Right lobe of liver (tissue), 6 donors: ENCODE results near the gene RIOK1. TPM values are rescaled to one million over a fixed set of nuclear protein-coding genes. Genes with fewer than 3 reads are reported as not detected.

Experiments used
- ATAC-seq, 4 donors: fragments of 200-7000 bp; cut with Tn5 transposase; one replicate each; pipeline ENCODE4 v1.9.1; 2020; ENCODE audit warnings: mild to moderate bottlenecking in 4 of 4, moderate library complexity in 4 of 4
- DNase-seq, 3 donors: peaks; one replicate each; pipeline ENCODE4 v3.0.0-alpha.2; 2020
- H3K27ac ChIP-seq, 3 donors: fragments of 200-600 bp; one replicate each; pipeline ENCODE4 v1.8.0; 2022
- H3K27me3 ChIP-seq, 2 donors: fragments of 200-600 bp; one replicate each; pipeline ENCODE4 v1.8.0; 2022
- H3K36me3 ChIP-seq, 4 donors: fragments of 200-600 bp; sonication (generic) in 1 of 4; one replicate each; pipeline versions ENCODE4 v1.5.1 to v1.8.0; 2017 to 2022; ENCODE audit warnings: control low read depth in 1 of 4
- H3K4me1 ChIP-seq, 4 donors: fragments of 200-600 bp; sonication (generic) in 1 of 4; one replicate each; pipeline versions ENCODE4 v1.5.1 to v1.8.0; 2017 to 2022; ENCODE audit warnings: control low read depth in 1 of 4
- H3K4me3 ChIP-seq, 3 donors: fragments of 200-600 bp; one replicate each; pipeline ENCODE4 v1.8.0; 2022
- H3K9me3 ChIP-seq, 4 donors: fragments of 200-600 bp; sonication (generic) in 1 of 4; one replicate each; pipeline versions ENCODE4 v1.5.1 to v1.8.0; 2017 to 2022; ENCODE audit warnings: control low read depth in 1 of 4
- POLR2A ChIP-seq: fragments of 450-650 bp; IDR thresholded peaks from one replicate; pipeline ENCODE4 v1.6.1; 2017; ENCODE audit warnings: antibody characterized with exemption, mild to moderate bottlenecking
- WGBS: methylation state at CpG from one replicate; pipeline ENCODE4 v1.1.6; 2018; ENCODE audit warnings: low coverage, low lambda C conversion rate; ENCODE audit not compliant: insufficient coverage; ENCODE audit errors: missing lambda C conversion rate; 5-methylcytosine and 5-hydroxymethylcytosine counted together
- intact Hi-C, 2 donors: fragments of 100-400 bp; cut with DNase I; formaldehyde crosslinking; loops; one replicate each; pipeline versions ENCODE4 v1.11.2 to v1.14.1; 2022
- total RNA-seq, 6 experiments: library from RNA; depleted of rRNA in 2 of 6; stranded (reverse); fragments of >200 nt in 2 of 6; fragmentation: NEBNext Ultra II Directional in 3 of 6; extraction: Animal tissue kit (Norgen Biotek cat#: 25700) in 3 of 6; gene quantifications; one replicate each; pipeline versions ENCODE4 v1.1.0 to v1.2.4, GENCODE V29; 2016 to 2023
- TF ChIP-seq, protein P1 (sequence below), 4 donors: fragments of 200-600 bp in 3 of 4; fragments of 450-650 bp in 1 of 4; IDR thresholded peaks; one replicate each; pipeline versions ENCODE4 v1.5.1 to v1.8.0; 2016 to 2022; ENCODE audit warnings: antibody characterized with exemption in 4 of 4, mild to moderate bottlenecking in 2 of 4
- donor health status: DM: no; HTN: yes; CAD: no.
- donor health status: DM: no; HTN: no; CAD: no.
- donor health status: DM: no; HTN: no; CAD: no.
- donor health status: DM: no; HTN: yes; CAD: no.
- donor health status: DM: no; HTN: yes; CAD: no.

The RIOK1 gene
- total RNA-seq, 6 experiments from 2014 or later = 4.6 to 7.9 (median 6.7) TPM

DNA sequence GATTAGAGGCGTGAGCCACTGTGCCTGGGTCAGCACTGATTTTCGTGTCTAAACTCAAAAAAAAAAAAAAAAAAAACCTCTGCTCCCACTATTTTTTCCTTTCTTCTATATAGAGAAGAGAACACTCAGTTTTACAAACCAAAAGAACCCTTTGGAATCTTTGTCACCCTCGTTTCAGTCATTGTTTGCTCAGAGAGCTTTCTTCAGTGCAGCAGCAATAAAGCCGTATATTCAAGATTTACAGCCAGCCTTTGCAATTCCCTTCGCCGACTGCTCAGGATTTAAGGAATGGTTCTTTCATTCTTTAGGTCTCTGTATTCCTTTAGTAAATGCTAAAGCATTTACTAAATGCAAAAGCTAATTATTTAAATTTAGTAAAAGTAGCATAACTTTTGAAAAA, 20.1 kb downstream of the RIOK1 start:
- WGBS = 84% methylated on average over 6 of the region's 6 CpGs
- no peak for ATAC-seq
- Histone ChIP-seq H3K4me3 (no peak overlapping the region), H3K27ac (no peak overlapping the region), H3K36me3 (peaks cover 0 to 69% (median 27%) of the 10 kb centered on the region in 4 donors), H3K9me3 (no peaks in the 10 kb centered on the region), H3K4me1 (peaks cover 0 to 3% (median 1%) of the 10 kb centered on the region in 4 donors), H3K27me3 (no peaks in the 10 kb centered on the region)
- no peak for DNase-seq
- TF ChIP-seq, protein P1, sequence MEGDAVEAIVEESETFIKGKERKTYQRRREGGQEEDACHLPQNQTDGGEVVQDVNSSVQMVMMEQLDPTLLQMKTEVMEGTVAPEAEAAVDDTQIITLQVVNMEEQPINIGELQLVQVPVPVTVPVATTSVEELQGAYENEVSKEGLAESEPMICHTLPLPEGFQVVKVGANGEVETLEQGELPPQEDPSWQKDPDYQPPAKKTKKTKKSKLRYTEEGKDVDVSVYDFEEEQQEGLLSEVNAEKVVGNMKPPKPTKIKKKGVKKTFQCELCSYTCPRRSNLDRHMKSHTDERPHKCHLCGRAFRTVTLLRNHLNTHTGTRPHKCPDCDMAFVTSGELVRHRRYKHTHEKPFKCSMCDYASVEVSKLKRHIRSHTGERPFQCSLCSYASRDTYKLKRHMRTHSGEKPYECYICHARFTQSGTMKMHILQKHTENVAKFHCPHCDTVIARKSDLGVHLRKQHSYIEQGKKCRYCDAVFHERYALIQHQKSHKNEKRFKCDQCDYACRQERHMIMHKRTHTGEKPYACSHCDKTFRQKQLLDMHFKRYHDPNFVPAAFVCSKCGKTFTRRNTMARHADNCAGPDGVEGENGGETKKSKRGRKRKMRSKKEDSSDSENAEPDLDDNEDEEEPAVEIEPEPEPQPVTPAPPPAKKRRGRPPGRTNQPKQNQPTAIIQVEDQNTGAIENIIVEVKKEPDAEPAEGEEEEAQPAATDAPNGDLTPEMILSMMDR (IDR thresholded peaks at IDR 0.05) = no peak
- no peak for TF ChIP-seq POLR2A
- intact Hi-C loops = no loop called here

DNA sequence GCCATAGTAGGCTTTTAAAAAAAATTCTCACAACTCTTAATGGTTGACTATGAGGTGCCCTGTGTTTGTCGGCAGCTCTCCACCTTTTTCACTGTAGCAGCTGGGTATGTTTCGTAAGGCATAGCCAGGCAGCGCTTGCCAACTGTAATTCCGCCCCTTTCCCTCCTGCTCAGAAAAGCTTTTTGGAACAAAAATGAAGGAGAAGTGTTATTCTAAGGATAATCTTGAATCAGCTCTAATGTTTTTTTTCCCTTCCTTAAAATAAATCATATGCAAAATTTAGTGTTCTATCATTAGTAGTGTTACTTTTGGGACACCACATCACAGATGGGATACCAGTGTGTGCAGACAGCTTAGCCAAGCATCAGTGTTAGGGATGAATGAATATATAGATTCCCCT, 21.2 kb downstream of the RIOK1 start:
- WGBS = 86% methylated on average over 4 of the region's 4 CpGs
- intact Hi-C loops = no loop called here
- H3K27me3 ChIP-seq = no peaks in the 10 kb centered on the region
- no peaks in the 10 kb centered on the region for H3K9me3 ChIP-seq
- ATAC-seq = no peak
- no peak for DNase-seq
- H3K27ac ChIP-seq = no peak overlapping the region
- no peaks in the 10 kb centered on the region for H3K4me1 ChIP-seq
- peaks cover 0 to 69% (median 29%) of the 10 kb centered on the region in 4 donors for H3K36me3 ChIP-seq
- H3K4me3 ChIP-seq = no peak overlapping the region
- TF ChIP-seq POLR2A = no peak
- TF ChIP-seq, protein P1 (IDR thresholded peaks at IDR 0.05) = no peak

DNA sequence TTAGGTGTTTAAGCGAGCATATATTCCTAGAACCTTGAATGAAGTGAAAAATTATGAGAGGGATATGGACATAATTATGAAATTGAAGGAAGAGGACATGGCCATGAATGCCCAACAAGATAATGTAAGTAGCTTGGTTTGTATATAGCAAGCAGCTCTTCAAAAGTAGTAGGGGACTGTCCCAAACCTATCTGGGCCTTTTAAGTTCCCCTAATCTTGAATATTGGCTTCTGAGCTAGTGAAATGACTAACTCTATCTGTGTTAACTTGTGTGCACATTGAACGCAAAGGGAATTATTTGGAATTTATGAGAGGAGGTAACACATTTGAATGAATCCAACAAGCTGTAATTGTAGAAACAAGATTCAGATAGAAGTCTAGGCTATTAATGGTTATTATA, 21.7 kb downstream of the RIOK1 start:
- Histone ChIP-seq H3K9me3 (no peaks in the 10 kb centered on the region), H3K27me3 (no peaks in the 10 kb centered on the region), H3K36me3 (peaks cover 0 to 67% (median 28%) of the 10 kb centered on the region in 4 donors), H3K27ac (no peak overlapping the region), H3K4me3 (no peak overlapping the region), H3K4me1 (no peaks in the 10 kb centered on the region)
- TF ChIP-seq, protein P1 (IDR thresholded peaks at IDR 0.05) = no peak
- no peak for TF ChIP-seq POLR2A
- DNase-seq (no peak), ATAC-seq (no peak)
- 91% methylated on average over 2 of the region's 2 CpGs for WGBS
- intact Hi-C loops = no loop called here

DNA sequence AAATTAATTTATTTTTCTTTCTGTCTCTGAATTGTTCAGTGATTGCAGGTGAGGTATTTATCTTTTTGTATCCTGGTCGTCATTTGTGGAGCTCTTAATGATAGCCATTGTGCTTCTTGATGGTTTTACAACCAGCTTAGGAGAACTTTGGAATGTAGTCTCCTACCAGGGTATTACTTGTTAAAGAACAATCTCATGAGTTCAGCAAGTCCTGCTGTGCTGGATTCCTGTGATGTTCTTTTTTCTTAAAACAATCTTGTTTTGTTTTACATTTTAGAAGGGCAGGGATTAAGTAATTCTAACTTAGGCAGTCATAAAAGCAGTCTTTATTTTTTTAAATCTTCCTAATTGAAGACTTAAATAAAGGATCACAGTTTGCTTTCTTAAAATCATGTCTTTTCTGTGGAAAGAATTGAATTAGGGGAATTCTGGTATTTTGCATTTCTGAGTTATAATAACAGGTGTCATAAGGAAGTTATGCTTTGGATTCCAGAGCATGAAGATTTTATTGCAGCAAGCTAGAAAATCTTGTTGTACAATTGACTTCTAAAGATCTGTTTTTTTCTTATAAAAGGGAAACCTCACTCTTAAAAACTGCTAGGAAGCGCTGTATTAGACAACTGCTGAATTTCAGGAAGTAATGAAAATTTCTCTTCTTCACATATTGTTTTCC, 23.7 kb downstream of the RIOK1 start:
- no peak overlapping the region for H3K4me3 ChIP-seq
- WGBS = 80% methylated on average over 2 of the region's 2 CpGs
- TF ChIP-seq POLR2A = no peak
- no peak overlapping the region for H3K27ac ChIP-seq
- DNase-seq = no peak
- H3K36me3 ChIP-seq = peaks cover 0 to 60% (median 22%) of the 10 kb centered on the region in 4 donors
- ATAC-seq = no peak
- H3K27me3 ChIP-seq = no peaks in the 10 kb centered on the region
- no peaks in the 10 kb centered on the region for H3K9me3 ChIP-seq
- H3K4me1 ChIP-seq = peaks cover 0 to 12% (median 2%) of the 10 kb centered on the region in 4 donors
- intact Hi-C loops = no loop called here

DNA sequence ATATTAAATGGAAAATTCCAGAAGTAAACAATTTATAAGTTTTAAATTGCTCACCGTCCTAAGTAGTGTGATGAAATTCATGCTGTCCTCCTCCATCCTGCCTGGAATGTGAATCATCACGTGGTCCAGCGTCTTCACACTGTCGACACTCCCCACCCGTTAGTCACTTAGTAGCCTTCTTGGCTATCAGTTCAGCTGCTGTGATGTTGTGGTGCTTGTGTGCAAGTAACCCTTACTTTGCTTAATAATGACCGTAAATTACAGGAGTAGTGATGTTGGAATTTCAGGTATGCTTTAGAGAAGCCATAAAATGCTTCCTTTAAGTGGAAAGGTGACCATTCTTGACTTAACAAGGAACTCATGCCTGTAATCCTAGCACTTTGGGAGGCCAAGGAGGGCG, 25.2 kb downstream of the RIOK1 start:
- peaks cover 0 to 27% (median 8%) of the 10 kb centered on the region in 4 donors for H3K4me1 ChIP-seq
- DNase-seq (no peak), ATAC-seq (no peak)
- no peaks in the 10 kb centered on the region for H3K27me3 ChIP-seq
- no peaks in the 10 kb centered on the region for H3K9me3 ChIP-seq
- no peak overlapping the region for H3K27ac ChIP-seq
- no peak overlapping the region for H3K4me3 ChIP-seq
- intact Hi-C loops = no loop called here
- TF ChIP-seq, protein P1 (IDR thresholded peaks at IDR 0.05) = no peak
- peaks cover 0 to 59% (median 22%) of the 10 kb centered on the region in 4 donors for H3K36me3 ChIP-seq
- 85% methylated on average over 6 of the region's 7 CpGs for WGBS
